Parietal lobe (tissue), 2 donors: ENCODE measurements around the gene PLCB1. TPM values are rescaled to one million over a fixed set of nuclear protein-coding genes. Genes with fewer than 3 reads are reported as not detected.

ENCODE experiments used
- small RNA-seq: library from RNA; depleted of rRNA; stranded (forward); fragments of <200 nt; gene quantifications from one replicate; pipeline ENCODE3, GENCODE V24; 2014; ENCODE audit warnings: low replicate concordance
- total RNA-seq: library from RNA; depleted of rRNA; stranded (reverse); fragments of >200 nt; gene quantifications from one replicate; pipeline ENCODE4 v1.2.3, GENCODE V29; 2014

Gene PLCB1
- total RNA-seq, result 115 TPM

DNA sequence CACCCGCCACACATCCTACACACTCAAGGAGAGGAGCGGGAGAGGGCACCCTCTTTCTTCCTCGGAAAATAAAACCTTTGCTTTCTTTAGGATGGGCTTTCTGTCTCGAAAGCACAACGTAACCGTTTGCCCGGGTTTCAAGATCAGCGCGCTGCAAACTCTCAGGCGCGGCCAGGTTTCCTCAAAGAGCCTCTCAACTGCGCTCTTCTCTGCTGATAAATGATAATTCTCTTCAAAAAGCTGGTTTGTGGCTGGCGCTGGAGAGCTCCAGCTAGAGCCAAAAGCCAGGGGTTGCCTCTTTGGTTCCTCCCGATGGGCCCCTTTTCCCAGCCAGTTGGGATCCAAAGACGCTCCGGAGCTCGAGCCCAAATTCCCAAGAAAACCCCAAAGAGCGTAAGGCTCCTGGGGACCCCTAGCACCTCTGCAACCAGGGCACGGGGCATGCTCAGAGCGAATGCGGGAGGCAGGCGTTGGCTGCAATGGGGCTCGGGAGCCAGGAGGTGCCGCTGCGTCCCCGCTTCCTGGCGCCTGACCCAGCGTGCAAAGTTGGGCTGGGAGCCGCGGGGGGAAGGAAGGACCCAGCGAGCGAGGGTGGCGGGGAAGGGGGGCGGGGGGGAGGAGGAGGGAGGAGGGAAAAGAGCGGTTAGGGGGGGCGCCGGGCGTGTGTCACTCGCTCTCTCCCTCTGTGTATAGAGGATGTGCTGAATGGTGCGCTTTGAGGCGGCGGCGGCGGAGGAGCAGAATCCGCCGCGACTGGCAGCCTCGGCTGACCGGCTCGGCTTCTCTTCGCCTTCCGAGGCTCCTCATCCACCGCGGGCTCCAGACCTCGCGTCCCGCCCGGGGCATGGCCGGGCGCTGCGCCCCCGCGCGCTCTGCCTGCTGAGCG is at the start of gene PLCB1:
Gene PLCB1, plus strand, starts transcription at position 669 of the 886 bp plus-strand sequence. CDS start 386 bp downstream, outside the sequence.

Small RNA genes within 50 kb of the gene (small RNA-seq; reads per million reads assigned to genes)
- gene AL445567.1 (not detected), gene RNU105B (not detected)

Other genes with a start within 250 kb of the PLCB1 start
- gene HAO1, start 191.8 kb upstream of the PLCB1 start, total RNA-seq, result not detected
- gene TMX4, start 112.5 kb upstream of the PLCB1 start, total RNA-seq, result 30.4 TPM